Natural killer cell (primary cell): ENCODE measurements around the gene TAGAP. TPM values are rescaled to one million over a fixed set of nuclear protein-coding genes. Genes with fewer than 3 reads are reported as not detected.

ENCODE experiments used
- ATAC-seq, 3 donors: fragments of 150-1000 bp in 2 of 3; fragments of 200-7000 bp in 1 of 3; cut with Tn5 transposase; 1 replicate in 1 of 3; 2 replicates in 2 of 3; pipeline ENCODE4 v1.10.0; 2021; ENCODE audit warnings: mild to moderate bottlenecking in 2 of 3, moderate library complexity in 2 of 3
- DNase-seq, 2 donors: peaks; one replicate each; pipeline versions ENCODE4 v3.0.0 to v3.0.0-alpha.2; 2013 to 2021; ENCODE audit warnings: mixed read lengths in 1 of 2
- H3K27ac ChIP-seq: one replicate; pipeline ENCODE4 v1.5.1; 2013; ENCODE audit warnings: mild to moderate bottlenecking, low read length
- H3K27me3 ChIP-seq: one replicate; pipeline ENCODE4 v1.6.1; 2013; ENCODE audit warnings: low read length; ENCODE audit not compliant: control insufficient read depth, insufficient read depth
- H3K36me3 ChIP-seq: one replicate; pipeline ENCODE4 v1.6.1; 2013; ENCODE audit warnings: low read length; ENCODE audit not compliant: control insufficient read depth, insufficient read depth
- H3K4me1 ChIP-seq: one replicate; pipeline ENCODE4 v1.6.1; 2013; ENCODE audit warnings: low read length; ENCODE audit not compliant: control insufficient read depth, insufficient read depth
- H3K4me3 ChIP-seq: one replicate; pipeline ENCODE4 v1.5.1; 2013; ENCODE audit warnings: low read length
- H3K9me3 ChIP-seq: one replicate; pipeline ENCODE4 v1.6.1; 2013; ENCODE audit warnings: low read length; ENCODE audit not compliant: control insufficient read depth, insufficient read depth
- H3K27ac Mint-ChIP-seq, 2 donors: one replicate each; pipeline ENCODE4 v1.8.0; 2022; ENCODE audit warnings: mild to moderate bottlenecking in 2 of 2, mixed read lengths in 2 of 2, moderate library complexity in 1 of 2
- H3K27me3 Mint-ChIP-seq, 2 donors: one replicate each; pipeline ENCODE4 v1.8.0; 2022; ENCODE audit warnings: low read depth in 2 of 2, mixed read lengths in 2 of 2
- H3K36me3 Mint-ChIP-seq: one replicate; pipeline ENCODE4 v1.8.0; 2022; ENCODE audit warnings: mixed read lengths
- H3K4me1 Mint-ChIP-seq, 2 donors: one replicate each; pipeline ENCODE4 v1.8.0; 2022; ENCODE audit warnings: mixed read lengths in 2 of 2
- H3K4me3 Mint-ChIP-seq: one replicate; pipeline ENCODE4 v1.8.0; 2022; ENCODE audit warnings: mild to moderate bottlenecking, moderate library complexity, mixed read lengths
- H3K9me3 Mint-ChIP-seq, 2 donors: one replicate each; pipeline ENCODE4 v1.8.0; 2022; ENCODE audit warnings: mixed read lengths in 2 of 2
- CTCF ChIP-seq: fragments of 200-600 bp; IDR thresholded peaks from one replicate; pipeline ENCODE4 v1.8.0; 2022; ENCODE audit warnings: antibody characterized with exemption
- WGBS: methylation state at CpG from one replicate; pipeline ENCODE4 v1.1.7; 2013; ENCODE audit warnings: missing lambda C conversion rate; ENCODE audit not compliant: insufficient coverage; 5-methylcytosine and 5-hydroxymethylcytosine counted together
- intact Hi-C: fragments of 100-400 bp; cut with micrococcal nuclease; formaldehyde crosslinking; loops from one replicate; pipeline ENCODE4 v1.14.2; 2022
- total RNA-seq, 4 donors: library from RNA; stranded (reverse); fragments of 120-200 nt in 1 of 4; gene quantifications; one replicate each; pipeline versions ENCODE4 v1.2.3 to v1.2.4, GENCODE V29; 2013 to 2022

TAGAP gene
- total RNA-seq, 3 donors from 2014 or later (not counting 1 experiment from before 2014, with no cell fraction given): 139 to 291 (median 178) TPM

DNA sequence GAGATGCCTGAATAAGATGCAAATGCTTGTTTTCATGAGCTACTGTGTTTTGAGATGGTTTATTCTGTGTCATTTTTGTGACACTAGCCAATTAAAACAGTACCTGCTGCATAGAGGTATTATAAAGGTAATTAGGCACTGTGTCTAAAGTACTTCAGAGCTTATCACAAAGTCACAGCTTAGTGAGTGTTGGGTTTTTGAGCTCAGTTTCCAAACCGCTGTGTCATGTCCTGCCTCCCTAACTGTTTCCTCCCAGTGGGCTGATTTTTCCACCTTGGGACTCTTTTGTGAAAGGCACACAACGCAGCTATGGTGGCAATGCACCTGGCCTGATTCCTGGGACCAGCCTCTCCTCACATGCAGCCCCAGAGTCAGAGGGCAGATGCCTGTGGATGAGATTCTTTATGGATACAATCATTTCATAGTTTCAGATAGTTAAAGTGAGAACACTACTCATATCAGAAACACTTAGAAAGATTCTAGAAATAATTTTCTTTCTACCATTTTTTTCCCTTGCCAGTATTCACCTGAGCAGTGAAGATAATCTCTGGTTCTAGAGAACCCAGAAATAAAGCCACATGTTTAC is 41.3 kb upstream of the TAGAP start:
- no peaks in the 10 kb centered on the region for H3K4me1 ChIP-seq
- Mint-ChIP-seq H3K4me3 (no peak overlapping the region), H3K9me3 (no peaks in the 10 kb centered on the region), H3K27me3 (no peaks in the 10 kb centered on the region), H3K27ac (no peak overlapping the region), H3K4me1 (peaks cover 0 to 3% of the 10 kb centered on the region in 2 donors), H3K36me3 (no peaks in the 10 kb centered on the region)
- no peaks in the 10 kb centered on the region for H3K36me3 ChIP-seq
- TF ChIP-seq CTCF: no peak
- H3K4me3 ChIP-seq: no peak overlapping the region
- H3K9me3 ChIP-seq: no peaks in the 10 kb centered on the region
- H3K27me3 ChIP-seq: no peaks in the 10 kb centered on the region
- intact Hi-C loops: no loop called here
- DNase-seq (no peak), ATAC-seq (no peak)
- no peak overlapping the region for H3K27ac ChIP-seq
- WGBS: 61% methylated on average over 2 of the region's 2 CpGs

DNA sequence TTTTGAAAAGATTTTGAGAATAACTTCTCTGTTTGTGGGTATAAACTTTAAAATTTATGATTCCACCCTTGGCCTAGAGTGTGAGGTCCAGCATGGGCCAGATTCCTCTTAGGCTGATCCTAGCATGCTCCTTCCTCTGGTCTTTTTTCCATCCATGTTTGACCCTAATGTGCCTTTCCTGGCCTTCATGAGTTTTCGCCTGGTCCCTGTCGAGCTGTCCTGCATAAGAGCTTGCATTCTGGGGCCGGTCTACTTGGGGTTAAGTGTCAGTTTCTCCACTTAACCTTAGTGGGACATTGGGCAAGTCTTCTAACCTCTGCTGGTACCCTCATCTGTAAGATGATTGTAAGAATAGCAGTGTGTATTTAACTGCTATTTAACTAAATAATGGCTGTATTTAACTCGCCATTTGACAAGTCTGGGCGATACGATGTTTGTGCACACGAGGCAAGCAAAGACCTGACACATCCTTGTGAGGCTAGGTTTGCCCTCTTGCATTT is 40.7 kb upstream of the TAGAP start:
- Mint-ChIP-seq H3K9me3 (no peaks in the 10 kb centered on the region), H3K4me3 (no peak overlapping the region), H3K4me1 (peaks cover 3% of the 10 kb centered on the region in 2 donors), H3K27ac (no peak overlapping the region), H3K27me3 (no peaks in the 10 kb centered on the region), H3K36me3 (no peaks in the 10 kb centered on the region)
- peaks cover 4% of the 10 kb centered on the region for H3K4me1 ChIP-seq
- no peaks in the 10 kb centered on the region for H3K9me3 ChIP-seq
- H3K4me3 ChIP-seq: no peak overlapping the region
- 99% methylated on average over 7 of the region's 7 CpGs for WGBS
- TF ChIP-seq CTCF: no peak
- no peak for DNase-seq
- H3K36me3 ChIP-seq: no peaks in the 10 kb centered on the region
- H3K27me3 ChIP-seq: no peaks in the 10 kb centered on the region
- no peak overlapping the region for H3K27ac ChIP-seq
- intact Hi-C loops: no loop called here
- no peak for ATAC-seq

GRCh38 chr6:159084493-159085091 is 39.8 kb upstream of the TAGAP start:
- no peak overlapping the region for H3K4me3 ChIP-seq
- Mint-ChIP-seq H3K27ac (no peak overlapping the region), H3K9me3 (no peaks in the 10 kb centered on the region), H3K4me1 (peaks cover 9 to 11% of the 10 kb centered on the region in 2 donors), H3K4me3 (no peak overlapping the region), H3K27me3 (no peaks in the 10 kb centered on the region), H3K36me3 (no peaks in the 10 kb centered on the region)
- no peak overlapping the region for H3K27ac ChIP-seq
- no peaks in the 10 kb centered on the region for H3K9me3 ChIP-seq
- H3K27me3 ChIP-seq: no peaks in the 10 kb centered on the region
- peaks cover 11% of the 10 kb centered on the region for H3K4me1 ChIP-seq
- peak in 1 of 3 donors; percentile 48 for ATAC-seq
- no peaks in the 10 kb centered on the region for H3K36me3 ChIP-seq
- TF ChIP-seq CTCF: no peak
- no peak for DNase-seq
- no CpG with 5 or more reads among the region's 2 CpGs for WGBS
- intact Hi-C loops: no loop called here
